Panc1 (cell line): ENCODE measurements around the gene MEAK7. TPM values are rescaled to one million over a fixed set of nuclear protein-coding genes. Genes with fewer than 3 reads are reported as not detected.

ENCODE experiments used
- ATAC-seq: fragments of 200-7000 bp; cut with Tn5 transposase; 2 replicates; pipeline ENCODE4 v1.9.1; 2020; ENCODE audit warnings: mild to moderate bottlenecking, moderate library complexity
- BruUV-seq: library from RNA; stranded (reverse); fragments of 400-500 nt; replicated peaks from 2 replicates; lab custom pipeline; 2021; lab: Mats Ljungman, UMichigan
- CTCF ChIA-PET: fragments of 300-600 bp; sonication (Branson Sonifier 250); formaldehyde crosslinking; loops from one replicate; lab custom pipeline; 2022; ENCODE audit warnings: antibody characterized with exemption; lab: Charles Lee
- POLR2A ChIA-PET: fragments of 300-600 bp; sonication (Branson Sonifier 250); formaldehyde crosslinking; loops from one replicate; lab custom pipeline; 2022; ENCODE audit warnings: antibody characterized with exemption; lab: Charles Lee
- DNase-seq: peaks from one replicate; pipeline ENCODE4 v3.0.0-alpha.2; 2010; ENCODE audit warnings: low read depth, low spot score
- H3K27ac ChIP-seq: 2 replicates; pipeline ENCODE4 v1.5.1; 2011; ENCODE audit warnings: mild to moderate bottlenecking, low read length, inconsistent platforms
- H3K27me3 ChIP-seq: fragments of 200-500 bp; sonication (Bioruptor generic); 2 replicates; pipeline ENCODE4 v1.6.0; 2014; ENCODE audit warnings: low read length, inconsistent platforms; ENCODE audit not compliant: control insufficient read depth, insufficient read depth
- H3K36me3 ChIP-seq: fragments of 200-500 bp; sonication (Bioruptor generic); 2 replicates; pipeline ENCODE4 v1.5.1; 2014; ENCODE audit warnings: inconsistent platforms, mild to moderate bottlenecking, low read length, moderate library complexity; ENCODE audit not compliant: control insufficient read depth, insufficient read depth
- H3K4me1 ChIP-seq: 2 replicates; pipeline ENCODE4 v1.5.1; 2011; ENCODE audit warnings: inconsistent platforms, mild to moderate bottlenecking, low read length, moderate library complexity; ENCODE audit not compliant: control insufficient read depth, insufficient read depth
- H3K4me3 ChIP-seq, 2 experiments: 2 replicates each; pipeline ENCODE4 v1.5.1; 2011 to 2012; ENCODE audit warnings: low read depth in 2 of 2, low read length in 2 of 2, mild to moderate bottlenecking in 2 of 2, inconsistent platforms in 1 of 2, moderate library complexity in 1 of 2
- H3K9me3 ChIP-seq: fragments of 200-500 bp; sonication (Bioruptor generic); 2 replicates; pipeline ENCODE4 v1.5.1; 2014; ENCODE audit warnings: low read depth, mild to moderate bottlenecking, inconsistent platforms, low read length, moderate library complexity; ENCODE audit not compliant: control insufficient read depth, insufficient read depth
- POLR2AphosphoS5 ChIP-seq: IDR thresholded peaks from 2 replicates; pipeline ENCODE4 v1.6.1; 2012; ENCODE audit warnings: mild to moderate bottlenecking, low read depth, low read length, moderate library complexity
- SIN3A ChIP-seq: IDR thresholded peaks from 2 replicates; pipeline ENCODE4 v1.6.1; 2012; ENCODE audit warnings: low read depth, mild to moderate bottlenecking, low read length, moderate library complexity, borderline replicate concordance; ENCODE audit not compliant: insufficient read depth
- TCF7L2 ChIP-seq: IDR thresholded peaks from 2 replicates; pipeline ENCODE4 v1.6.1; 2011; ENCODE audit warnings: mild to moderate bottlenecking, low read depth, low read length, inconsistent platforms
- in situ Hi-C: cut with HindIII; loops from 2 replicates; pipeline ENCODE4 v1.10.0; 2016; ENCODE audit warnings: low sequenced_read_pairs, low pct_unique_long_range_greater_than_20kb
- intact Hi-C: fragments of 100-400 bp; cut with micrococcal nuclease; formaldehyde crosslinking; loops from one replicate; pipeline ENCODE4 v1.10.0; 2022; ENCODE audit not compliant: unreplicated experiment
- total RNA-seq: library from RNA; stranded (reverse); gene quantifications from one replicate; pipeline ENCODE4 v1.2.1, GENCODE V29; 2021; ENCODE audit not compliant: unreplicated experiment
- TF ChIP-seq, protein P1 (sequence below): fragments of 450-650 bp; IDR thresholded peaks from 2 replicates; pipeline ENCODE4 v1.5.1; 2017; ENCODE audit warnings: mild to moderate bottlenecking
- TF ChIP-seq, protein P2 (sequence below), 2 experiments: IDR thresholded peaks; 2 replicates each; pipeline ENCODE4 v1.6.1; 2011 to 2012; ENCODE audit warnings: low read depth in 2 of 2, control low read depth in 1 of 2, low read length in 1 of 2, mild to moderate bottlenecking in 1 of 2, moderate library complexity in 1 of 2; ENCODE audit not compliant: insufficient read depth in 1 of 2

The MEAK7 gene
- total RNA-seq, 1 experiment from 2014 or later: 17.2 TPM

DNA sequence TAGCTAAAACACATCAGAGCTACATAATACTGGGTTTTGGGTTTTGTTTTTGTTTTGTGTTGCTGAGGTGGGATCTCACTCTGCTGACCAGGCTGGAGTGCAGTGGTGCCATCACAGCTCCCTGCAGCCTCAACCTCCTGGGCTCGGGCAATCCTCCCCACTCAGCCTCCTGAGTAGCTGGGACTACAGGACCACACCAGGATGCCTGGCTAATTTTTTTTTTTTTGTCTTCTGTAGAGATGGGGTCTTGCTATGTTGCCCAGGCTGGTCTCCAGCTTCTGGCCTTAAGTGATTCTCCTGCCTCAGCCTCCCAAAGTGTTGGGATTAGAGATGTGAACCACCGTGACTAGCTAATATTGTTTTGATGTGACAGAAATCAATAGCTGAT is 6.2 kb downstream of the MEAK7 start:
- no peak overlapping the region for H3K27ac ChIP-seq
- no peak overlapping the region for H3K4me3 ChIP-seq
- intact Hi-C loops (no loop called here), in situ Hi-C loops (no loop called here)
- no peak for TF ChIP-seq POLR2AphosphoS5
- no peak for TF ChIP-seq TCF7L2
- TF ChIP-seq, protein P1, sequence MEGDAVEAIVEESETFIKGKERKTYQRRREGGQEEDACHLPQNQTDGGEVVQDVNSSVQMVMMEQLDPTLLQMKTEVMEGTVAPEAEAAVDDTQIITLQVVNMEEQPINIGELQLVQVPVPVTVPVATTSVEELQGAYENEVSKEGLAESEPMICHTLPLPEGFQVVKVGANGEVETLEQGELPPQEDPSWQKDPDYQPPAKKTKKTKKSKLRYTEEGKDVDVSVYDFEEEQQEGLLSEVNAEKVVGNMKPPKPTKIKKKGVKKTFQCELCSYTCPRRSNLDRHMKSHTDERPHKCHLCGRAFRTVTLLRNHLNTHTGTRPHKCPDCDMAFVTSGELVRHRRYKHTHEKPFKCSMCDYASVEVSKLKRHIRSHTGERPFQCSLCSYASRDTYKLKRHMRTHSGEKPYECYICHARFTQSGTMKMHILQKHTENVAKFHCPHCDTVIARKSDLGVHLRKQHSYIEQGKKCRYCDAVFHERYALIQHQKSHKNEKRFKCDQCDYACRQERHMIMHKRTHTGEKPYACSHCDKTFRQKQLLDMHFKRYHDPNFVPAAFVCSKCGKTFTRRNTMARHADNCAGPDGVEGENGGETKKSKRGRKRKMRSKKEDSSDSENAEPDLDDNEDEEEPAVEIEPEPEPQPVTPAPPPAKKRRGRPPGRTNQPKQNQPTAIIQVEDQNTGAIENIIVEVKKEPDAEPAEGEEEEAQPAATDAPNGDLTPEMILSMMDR: no peak
- no peak for TF ChIP-seq SIN3A
- TF ChIP-seq, protein P2, sequence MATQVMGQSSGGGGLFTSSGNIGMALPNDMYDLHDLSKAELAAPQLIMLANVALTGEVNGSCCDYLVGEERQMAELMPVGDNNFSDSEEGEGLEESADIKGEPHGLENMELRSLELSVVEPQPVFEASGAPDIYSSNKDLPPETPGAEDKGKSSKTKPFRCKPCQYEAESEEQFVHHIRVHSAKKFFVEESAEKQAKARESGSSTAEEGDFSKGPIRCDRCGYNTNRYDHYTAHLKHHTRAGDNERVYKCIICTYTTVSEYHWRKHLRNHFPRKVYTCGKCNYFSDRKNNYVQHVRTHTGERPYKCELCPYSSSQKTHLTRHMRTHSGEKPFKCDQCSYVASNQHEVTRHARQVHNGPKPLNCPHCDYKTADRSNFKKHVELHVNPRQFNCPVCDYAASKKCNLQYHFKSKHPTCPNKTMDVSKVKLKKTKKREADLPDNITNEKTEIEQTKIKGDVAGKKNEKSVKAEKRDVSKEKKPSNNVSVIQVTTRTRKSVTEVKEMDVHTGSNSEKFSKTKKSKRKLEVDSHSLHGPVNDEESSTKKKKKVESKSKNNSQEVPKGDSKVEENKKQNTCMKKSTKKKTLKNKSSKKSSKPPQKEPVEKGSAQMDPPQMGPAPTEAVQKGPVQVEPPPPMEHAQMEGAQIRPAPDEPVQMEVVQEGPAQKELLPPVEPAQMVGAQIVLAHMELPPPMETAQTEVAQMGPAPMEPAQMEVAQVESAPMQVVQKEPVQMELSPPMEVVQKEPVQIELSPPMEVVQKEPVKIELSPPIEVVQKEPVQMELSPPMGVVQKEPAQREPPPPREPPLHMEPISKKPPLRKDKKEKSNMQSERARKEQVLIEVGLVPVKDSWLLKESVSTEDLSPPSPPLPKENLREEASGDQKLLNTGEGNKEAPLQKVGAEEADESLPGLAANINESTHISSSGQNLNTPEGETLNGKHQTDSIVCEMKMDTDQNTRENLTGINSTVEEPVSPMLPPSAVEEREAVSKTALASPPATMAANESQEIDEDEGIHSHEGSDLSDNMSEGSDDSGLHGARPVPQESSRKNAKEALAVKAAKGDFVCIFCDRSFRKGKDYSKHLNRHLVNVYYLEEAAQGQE (IDR thresholded peaks at IDR 0.05; ENCODE audit: insufficient read depth in 1 of 2, low read depth in 2 of 2, low read length in 1 of 2): no peak
- peaks cover 3% of the 10 kb centered on the region; the same call in 1 of the 2 replicates for H3K9me3 ChIP-seq
- ChIA-PET POLR2A (no interaction called here), CTCF (interaction anchor here (0.6 kb wide), 1 partner anchor 221 kb away, joined by 4 read pairs; no protein-coding TSS in a partner anchor)
- BruUV-seq: no TSS peak
- peaks cover 14% of the 10 kb centered on the region for H3K4me1 ChIP-seq
- DNase-seq: no peak
- H3K36me3 ChIP-seq: peaks cover 3% of the 10 kb centered on the region; the same call in 1 of the 2 replicates
- no peak for ATAC-seq
- H3K27me3 ChIP-seq: no peaks in the 10 kb centered on the region

DNA sequence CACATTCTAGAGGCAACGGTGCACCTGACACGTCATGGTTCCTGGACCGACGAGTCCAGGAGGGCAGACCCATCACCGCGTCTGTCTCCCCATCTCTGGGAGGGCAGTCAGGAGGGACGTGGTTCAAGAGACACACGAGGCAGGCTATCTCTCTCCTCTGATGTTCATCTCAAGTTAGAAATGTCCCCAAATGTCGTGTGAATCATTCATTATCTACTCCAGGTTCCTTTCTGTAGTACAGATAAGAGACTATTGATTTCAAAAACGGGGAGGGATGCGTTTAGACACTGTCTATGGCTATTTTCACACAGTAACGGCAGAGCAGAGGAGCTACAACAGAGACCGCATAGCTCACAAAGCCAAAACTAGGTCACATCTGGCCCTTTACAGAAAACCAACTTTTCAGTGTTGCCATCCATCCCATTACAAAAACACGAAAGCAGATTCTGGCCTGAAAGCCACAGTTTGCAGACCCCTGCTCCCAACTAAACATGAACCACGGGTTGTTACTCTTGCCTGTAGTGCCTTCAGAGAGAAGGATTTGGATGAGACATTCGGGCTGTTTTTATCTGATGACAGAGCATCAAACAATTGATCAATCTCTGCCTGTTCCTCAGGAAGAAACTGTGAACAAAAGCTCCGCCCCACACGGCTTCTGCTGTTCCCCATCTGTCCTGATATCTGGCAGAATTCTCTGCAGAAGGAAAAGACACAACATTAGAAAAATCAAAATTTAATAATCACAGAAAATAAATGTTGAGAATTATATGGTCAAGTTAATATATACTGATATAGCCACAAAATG is 6.8 kb downstream of the MEAK7 start:
- ATAC-seq (no peak), DNase-seq (no peak)
- ChIA-PET POLR2A (no interaction called here), CTCF (interaction anchor here (0.6 kb wide), 1 partner anchor 220 kb away, joined by 4 read pairs; no protein-coding TSS in a partner anchor)
- no peak overlapping the region for H3K4me3 ChIP-seq
- no peak overlapping the region for H3K27ac ChIP-seq
- peaks cover 3% of the 10 kb centered on the region; the same call in 1 of the 2 replicates for H3K9me3 ChIP-seq
- H3K36me3 ChIP-seq: peaks cover 3% of the 10 kb centered on the region; the same call in 1 of the 2 replicates
- peaks cover 8% of the 10 kb centered on the region for H3K4me1 ChIP-seq
- intact Hi-C loops: no loop called here
- BruUV-seq: no TSS peak
- in situ Hi-C loops: no loop called here
- H3K27me3 ChIP-seq: no peaks in the 10 kb centered on the region
- TF ChIP-seq, protein P2 (IDR thresholded peaks at IDR 0.05; ENCODE audit: insufficient read depth in 1 of 2, low read depth in 2 of 2, low read length in 1 of 2): no peak
- no peak for TF ChIP-seq SIN3A
- TF ChIP-seq, protein P1: no peak
- TF ChIP-seq TCF7L2: no peak
- no peak for TF ChIP-seq POLR2AphosphoS5
